Left ventricle myocardium superior (tissue), 1 donor: ENCODE measurements around the gene ATP9A. TPM values are rescaled to one million over a fixed set of nuclear protein-coding genes. Genes with fewer than 3 reads are reported as not detected.
A peak's percentile ranks its signal among the peaks of the same experiment; 100 is the strongest.
"Not testable (repeated sequence)": the region's sequence is repeated elsewhere in the genome, so short reads cannot be mapped to it uniquely, and the experiment has no call there.

Source experiments
- ATAC-seq: fragments of 200-7000 bp; cut with Tn5 transposase; one replicate; pipeline ENCODE4 v1.9.1; 2020; ENCODE audit warnings: mild to moderate bottlenecking, moderate library complexity
- DNase-seq: peaks from one replicate; pipeline ENCODE4 v3.0.0-alpha.2; 2020
- intact Hi-C: fragments of 100-400 bp; cut with micrococcal nuclease; formaldehyde crosslinking; loops from one replicate; pipeline ENCODE4 v1.11.0; 2022
- total RNA-seq: library from RNA; stranded (reverse); fragmentation: NEBNext Ultra II Directional; extraction: Animal tissue kit (Norgen Biotek cat#: 25700); gene quantifications from one replicate; pipeline ENCODE4 v1.2.1, GENCODE V29; 2021
- donor health status: DM: no; HTN: yes; CAD: no; lungs with severe emphysema.

The ATP9A gene
- total RNA-seq, 1 donor from 2014 or later: 21.2 TPM

DNA sequence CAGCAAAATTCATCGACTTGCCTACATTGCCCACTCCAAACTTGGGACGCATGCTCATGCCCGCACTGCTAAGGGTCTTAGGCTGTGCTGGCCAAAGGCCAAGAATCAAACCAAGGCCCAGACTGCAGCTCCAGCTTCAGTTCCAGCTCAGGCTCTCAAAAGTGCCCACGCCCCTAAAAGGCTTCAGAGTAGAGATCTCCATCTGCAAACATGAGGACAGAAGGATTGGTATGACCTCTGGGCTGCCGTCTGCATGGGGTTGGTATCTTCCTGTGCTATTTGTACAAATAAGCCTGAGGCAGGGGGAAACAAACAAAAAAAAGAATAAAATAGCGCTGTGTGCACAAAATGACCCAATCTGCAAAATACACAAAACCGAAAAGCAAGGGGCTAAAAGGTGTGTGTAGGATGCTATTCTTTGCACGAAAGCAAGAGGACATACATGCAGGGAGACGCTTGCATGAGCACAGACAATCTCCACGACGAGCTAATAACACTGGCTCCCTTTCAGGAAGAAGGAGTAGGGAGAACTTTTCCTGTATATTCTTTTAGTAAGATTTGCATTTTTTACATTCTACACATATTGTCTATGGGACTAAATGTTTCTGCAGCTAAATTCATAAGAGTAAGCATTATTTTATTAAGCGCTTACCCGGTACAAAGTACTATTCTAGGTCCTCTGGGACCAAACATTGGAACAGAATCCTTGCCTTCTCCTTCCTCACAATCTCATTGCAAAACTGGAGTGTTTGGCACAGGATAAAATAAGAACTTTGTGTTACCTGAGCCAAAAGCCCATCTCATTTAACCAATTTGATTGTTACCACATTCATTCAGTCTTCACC is 33.1 kb downstream of the ATP9A start:
- intact Hi-C loops: no loop called here
- ATAC-seq (no peak), DNase-seq (no peak)

DNA sequence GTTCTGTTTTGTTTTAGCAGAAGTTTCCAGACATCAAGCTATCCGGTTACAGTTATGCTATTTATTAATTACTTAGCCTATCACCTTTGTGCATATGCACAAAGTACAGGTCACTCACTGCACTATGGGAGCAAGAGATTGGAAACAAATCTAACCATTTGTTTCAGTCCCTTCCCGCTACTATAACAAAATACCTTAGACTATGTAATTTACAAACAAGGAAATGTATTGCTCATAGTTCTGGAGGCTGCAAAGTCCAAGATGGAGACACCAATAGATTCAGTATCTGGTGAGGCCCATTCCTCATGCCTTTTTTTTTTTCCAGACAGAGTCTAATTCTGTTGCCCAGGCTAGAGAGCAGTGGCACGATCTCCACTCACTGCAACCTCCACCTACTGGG is 35.1 kb downstream of the ATP9A start:
- DNase-seq (no peak), ATAC-seq (no peak)
- intact Hi-C loops: no loop called here

DNA sequence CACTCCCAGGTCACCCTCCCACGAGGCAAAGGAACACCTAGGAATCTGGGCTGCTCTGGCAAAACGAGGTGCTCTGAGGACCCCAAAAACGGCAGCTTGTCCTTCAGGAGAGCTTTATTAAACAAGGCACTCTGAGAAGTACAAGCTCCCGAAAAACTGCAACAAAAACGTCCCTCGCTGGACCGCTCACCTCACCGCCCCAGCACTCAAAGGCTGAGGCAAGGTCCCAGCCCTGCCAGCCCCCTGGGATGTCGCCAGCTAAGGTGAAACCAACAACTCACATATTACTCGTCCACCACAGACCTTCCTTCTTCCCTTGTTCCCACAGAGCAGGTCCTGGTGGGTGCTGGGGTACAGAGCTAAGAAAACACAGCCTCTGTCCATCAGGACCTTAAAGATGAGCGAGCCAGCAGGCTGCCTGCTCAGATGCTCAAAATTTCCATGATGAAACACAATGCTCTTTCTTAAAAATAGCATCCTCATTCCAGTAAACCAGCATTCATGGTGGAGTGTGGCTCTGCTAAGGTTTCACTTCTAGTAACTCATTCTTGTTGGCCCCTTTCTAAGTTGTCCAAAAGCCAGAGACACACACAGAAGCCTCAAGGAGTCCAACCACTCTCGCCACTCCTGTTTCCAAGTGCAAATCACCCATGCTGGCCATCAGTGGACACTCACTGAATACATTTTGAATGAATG is 35.9 kb downstream of the ATP9A start:
- DNase-seq (no peak), ATAC-seq (peak; percentile 74)
- intact Hi-C loops: no loop called here

DNA sequence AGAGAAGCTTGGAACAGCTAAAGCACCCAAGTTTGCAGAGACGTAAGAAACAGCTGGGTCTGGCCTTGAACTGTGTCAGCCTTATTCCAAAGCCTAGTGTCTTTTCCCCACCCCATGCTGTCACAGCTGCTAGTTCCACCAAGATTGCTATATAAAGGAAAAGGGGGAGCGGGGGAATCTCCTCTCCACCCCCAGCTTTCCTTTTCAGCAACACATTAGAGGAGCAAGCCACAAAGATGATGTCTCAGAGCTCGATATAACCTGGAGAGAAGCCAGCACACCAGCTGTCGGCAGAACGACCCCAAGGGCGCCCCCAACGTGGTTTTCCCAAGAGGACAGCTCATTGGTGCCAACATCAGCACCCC is 36.5 kb downstream of the ATP9A start:
- peak; percentile 66 for ATAC-seq
- no peak for DNase-seq
- intact Hi-C loops: no loop called here

DNA sequence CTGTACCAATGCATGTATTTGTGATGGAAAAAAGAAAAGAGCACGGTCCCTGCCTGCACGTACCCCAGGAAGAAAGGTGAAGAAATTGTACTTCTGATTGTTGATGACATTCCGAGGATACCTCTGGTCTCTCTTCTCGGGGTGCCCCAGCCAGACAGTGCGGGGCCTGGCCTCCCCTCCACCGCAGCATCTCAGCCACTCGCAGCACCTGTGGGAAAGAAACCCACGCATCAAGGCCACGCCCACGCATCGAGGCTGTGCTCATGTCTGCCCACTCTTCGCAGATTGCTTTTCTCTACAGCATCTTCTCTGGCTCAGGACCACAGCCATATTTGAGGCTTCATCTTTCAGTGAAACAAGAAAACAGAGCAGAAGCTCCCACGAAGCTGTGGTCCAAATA is 38.4 kb downstream of the ATP9A start:
- no peak for DNase-seq
- intact Hi-C loops: no loop called here
- no peak for ATAC-seq

DNA sequence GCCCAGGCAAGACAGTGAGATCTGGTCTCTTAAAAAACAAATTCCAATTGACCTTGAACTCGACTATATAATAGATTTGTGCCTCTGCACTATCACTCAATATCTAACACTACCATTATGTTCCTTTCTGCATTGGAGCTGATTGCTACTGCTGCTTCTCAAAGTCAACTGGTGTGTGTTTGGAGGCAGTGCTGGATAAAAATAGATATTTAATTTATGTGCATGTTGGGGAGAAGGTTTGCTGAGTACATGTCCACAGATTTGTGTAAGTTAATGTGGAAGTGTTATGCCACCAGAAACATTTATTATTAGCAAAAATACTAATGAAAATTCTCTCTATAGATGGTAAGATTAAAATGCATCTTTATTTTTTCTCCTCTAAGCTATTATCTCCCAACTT is 39.5 kb downstream of the ATP9A start:
- no peak for ATAC-seq
- intact Hi-C loops: no loop called here
- DNase-seq: no peak

DNA sequence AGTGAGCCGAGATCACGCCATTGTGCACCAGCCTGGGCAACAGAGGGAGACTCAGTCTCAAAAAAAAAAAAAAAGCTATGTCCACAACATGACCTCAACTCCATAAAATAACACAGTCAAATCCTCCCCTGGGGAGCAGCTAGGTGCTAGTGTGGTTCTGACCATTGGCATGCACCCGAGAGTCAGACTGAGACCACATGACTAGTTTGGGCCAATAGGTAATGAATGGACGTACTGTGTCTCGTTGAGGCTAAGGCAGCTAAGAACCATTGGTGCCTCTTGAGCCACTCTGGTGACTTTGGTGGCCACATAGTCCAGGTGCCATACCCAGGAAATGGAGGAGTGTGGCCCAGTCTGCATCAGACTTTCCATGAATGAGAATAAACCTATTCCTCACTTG is 40.3 kb downstream of the ATP9A start:
- no peak for ATAC-seq
- DNase-seq: no peak
- intact Hi-C loops: no loop called here

DNA sequence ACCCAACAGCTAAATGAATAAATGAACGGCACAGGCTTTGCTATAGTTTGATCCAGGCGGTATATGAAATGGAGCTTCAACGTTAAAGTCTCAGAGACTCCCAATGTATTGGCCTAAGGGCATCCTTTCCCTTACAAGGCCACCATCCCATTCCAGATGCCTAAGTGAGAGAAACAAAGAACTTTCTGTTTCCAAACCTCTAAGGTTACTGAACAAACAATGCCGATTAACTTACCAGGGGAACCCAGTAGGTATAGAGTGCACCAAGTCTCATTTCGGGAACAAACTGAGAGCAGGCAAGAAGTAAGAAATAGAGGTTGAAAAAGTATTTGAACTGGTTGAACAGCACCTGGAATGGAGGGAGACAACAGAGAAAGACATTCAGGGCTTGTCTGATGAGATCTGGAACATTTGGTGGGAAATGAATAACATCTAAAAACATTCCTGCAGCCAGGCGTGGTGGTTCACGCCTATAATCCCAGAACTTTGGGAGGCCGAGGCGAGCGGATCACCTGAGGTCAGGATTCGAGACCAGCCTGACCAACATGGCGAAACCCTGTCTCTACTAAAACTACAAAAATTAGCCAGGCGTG is 42.5 kb downstream of the ATP9A start:
- ATAC-seq (no peak), DNase-seq (no peak)
- intact Hi-C loops: no loop called here

DNA sequence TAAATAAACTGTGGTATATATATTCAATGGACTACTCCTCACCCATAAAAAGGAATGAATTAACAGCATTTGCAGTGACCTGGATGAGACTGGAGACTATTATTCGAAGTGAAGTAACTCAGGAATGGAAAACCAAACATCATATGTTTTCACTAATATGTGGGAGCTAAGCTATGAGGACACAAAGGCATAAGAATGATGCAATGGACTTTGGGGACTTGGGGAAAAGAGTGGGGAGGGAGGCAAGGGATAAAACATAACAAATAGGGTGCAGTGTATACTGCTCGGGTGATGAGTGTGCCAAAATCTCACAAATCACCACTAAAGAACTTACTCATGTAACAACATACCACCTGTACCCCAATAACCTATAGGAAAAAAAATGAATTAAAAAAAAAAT is 45.2 kb downstream of the ATP9A start:
- intact Hi-C loops, ATAC-seq, DNase-seq: not testable (repeated sequence)

DNA sequence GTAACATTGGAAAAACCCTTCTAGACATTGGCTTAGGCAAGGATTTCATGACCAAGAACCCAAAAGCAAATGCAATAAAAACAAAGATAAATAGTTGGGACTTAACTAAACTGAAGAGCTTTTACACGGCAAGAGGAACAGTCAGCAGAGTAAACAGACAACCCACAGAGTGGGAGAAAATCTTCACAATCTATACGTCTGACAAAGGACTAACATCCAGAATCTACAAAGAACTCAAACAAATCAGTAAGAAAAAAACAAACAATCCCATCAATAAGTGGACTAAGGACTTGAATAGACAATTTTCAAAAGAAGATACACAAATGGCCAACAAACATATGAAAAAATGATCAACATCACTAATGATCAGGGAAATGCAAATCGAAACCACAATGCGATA is 45.9 kb downstream of the ATP9A start:
- ATAC-seq, intact Hi-C loops, DNase-seq: not testable (repeated sequence)

DNA sequence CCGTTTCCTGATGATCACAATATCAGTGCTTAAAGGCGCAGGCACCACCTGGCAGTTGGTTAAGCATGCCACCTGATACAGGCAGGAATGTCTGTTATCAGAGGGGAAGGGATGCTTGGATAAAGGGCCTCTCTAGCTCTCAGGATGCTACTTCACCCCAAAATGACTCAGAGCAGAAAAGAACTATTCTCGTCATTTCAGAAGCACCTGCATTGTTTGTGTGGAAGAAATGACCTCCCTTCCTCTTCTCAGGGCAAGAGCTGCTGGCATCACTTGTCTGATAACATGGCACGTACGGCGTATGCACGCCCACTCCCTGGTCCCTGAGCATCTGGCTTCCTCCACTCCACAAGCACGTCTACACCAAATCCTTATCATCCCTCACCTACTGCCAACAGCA is 47.3 kb downstream of the ATP9A start:
- intact Hi-C loops: no loop called here
- DNase-seq: no peak
- no peak for ATAC-seq

DNA sequence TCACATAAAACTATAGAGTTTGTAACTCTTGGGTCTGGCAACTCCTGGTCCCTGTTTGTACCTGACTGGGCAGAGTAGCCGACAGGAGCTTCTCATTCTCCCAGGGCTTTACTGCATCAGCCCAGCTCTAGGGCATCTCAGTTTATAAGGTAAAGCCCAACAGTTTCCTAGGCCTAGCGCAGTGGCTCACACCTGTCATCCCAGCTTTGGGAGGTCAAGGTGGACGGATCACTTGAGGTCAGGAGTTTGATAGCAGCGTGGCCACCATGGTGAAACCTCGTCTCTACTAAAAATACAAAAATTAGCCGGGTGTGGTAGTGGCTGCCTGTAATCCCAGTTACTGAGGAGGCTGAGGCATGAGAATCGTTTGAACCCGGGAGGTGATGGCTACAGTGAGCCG is 47.8 kb downstream of the ATP9A start:
- DNase-seq: no peak
- intact Hi-C loops: no loop called here
- no peak for ATAC-seq

DNA sequence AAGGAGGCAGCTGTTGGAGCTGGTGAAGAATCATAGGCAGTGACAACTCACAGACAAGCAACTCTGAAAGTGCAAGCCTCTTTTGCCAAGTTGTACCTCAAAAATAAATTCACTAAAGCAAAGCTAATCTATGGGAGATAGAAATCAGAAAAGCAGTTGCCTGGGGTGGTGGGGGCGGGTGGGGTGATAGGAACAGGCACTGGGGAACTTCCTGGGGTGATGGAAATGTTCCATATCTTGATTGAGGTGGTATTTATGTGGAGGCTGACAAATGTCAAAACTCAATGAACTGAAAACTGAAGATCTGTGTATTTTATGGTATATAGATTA is 52.4 kb downstream of the ATP9A start:
- DNase-seq (no peak), ATAC-seq (no peak)
- intact Hi-C loops: no loop called here

DNA sequence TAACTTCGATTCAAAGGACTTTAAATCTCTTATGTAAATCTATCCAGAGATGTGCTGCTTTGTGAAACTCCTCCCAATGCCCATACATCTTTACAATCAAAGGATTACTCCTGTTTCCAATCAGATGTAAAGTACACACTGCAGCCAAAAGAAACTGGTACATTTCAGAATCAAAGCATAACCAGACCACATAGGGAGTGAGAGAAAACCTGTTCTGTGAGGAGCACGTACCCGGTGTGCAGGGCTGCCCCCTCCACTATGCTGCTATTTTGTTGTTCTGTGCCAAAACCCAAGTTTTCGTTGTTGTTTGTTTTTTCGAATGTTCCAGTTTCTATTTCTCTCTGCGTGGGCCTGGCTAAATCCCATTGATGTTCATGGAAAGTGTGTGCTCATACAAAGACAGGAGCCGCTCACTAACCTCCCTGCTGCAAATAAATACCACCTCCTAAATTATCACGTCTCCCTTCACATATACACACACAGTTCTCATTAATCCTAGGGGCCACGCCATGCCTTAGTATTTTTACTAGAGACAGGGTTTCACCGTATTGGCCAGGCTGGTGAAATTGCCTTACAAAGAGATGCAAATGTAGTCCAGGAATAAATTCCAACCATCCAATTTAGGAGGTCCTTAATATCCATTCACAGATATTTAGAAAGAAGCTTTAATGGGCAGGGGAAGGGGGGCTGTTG is 52.9 kb downstream of the ATP9A start:
- intact Hi-C loops: no loop called here
- ATAC-seq: no peak
- no peak for DNase-seq

DNA sequence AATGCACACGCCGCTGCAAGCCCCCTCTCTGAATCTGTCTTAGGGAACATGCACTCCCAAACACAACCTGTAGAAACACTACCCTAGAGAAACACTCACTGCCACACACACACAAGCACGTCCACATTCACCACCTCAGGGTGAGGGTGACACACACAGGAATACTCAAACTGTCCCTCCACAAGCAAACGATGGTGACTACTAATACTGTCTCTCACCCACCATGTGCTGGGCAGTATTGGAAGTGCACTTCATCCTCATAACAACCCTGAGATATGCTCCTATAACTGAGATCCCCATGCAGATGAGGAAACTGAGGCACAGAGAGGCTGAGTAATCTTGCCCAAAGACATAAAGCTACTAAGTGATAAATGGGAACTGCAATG is 55.0 kb downstream of the ATP9A start:
- intact Hi-C loops: no loop called here
- no peak for DNase-seq
- no peak for ATAC-seq

DNA sequence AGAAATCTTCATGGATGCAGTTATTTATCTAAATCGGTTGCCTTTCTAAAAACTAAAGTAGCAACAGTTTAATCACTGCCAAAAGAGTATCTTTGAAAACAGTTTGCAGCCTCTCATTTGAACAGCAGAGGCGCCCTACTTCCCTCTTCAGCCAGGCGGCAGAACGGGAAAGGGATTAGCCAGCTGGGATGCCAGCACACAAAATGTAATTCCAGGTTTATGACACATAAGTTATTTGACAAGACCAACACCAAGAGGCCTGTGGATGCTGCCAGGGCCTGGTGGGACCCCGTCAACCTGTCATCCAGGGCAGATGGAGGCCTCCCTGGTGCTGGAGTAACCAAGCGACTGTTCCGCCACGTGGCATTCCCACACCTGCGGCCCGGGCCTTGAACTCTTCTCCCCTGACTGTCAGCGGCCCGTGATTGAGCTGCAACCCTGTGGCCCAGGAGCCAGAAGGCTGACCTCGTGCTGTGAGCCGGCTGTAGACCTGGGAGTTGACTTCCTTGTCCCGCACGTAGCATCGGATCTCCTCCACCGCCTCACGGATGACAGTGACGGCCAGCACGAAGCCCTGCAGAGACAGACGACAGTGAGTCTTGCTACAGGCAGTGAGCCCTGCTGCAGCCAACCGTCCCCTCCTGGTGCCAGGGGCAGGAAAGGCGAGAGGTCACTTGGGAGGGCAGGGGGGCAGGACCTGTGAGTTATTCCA is 55.5 kb downstream of the ATP9A start:
- no peak for ATAC-seq
- intact Hi-C loops: no loop called here
- DNase-seq: no peak

DNA sequence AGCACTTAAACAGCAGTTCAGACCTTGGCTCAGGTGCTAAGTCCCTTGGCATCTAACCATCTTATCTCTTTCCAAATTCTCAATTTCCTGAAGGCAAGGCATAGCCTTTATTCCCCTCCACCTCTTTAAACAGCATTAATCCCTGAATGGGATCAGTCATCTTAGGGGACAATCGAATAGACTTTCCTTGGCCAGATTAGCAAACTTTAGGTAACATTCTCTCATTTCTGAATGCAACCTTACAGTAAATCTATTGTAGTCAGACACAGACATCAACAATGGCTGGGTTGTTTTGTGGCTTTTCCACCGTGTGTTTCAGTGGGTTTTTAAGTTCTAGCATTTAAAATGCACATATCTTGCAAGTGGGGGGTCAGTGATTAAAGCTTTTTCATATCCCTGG is 56.8 kb downstream of the ATP9A start:
- ATAC-seq (no peak), DNase-seq (no peak)
- intact Hi-C loops: no loop called here

DNA sequence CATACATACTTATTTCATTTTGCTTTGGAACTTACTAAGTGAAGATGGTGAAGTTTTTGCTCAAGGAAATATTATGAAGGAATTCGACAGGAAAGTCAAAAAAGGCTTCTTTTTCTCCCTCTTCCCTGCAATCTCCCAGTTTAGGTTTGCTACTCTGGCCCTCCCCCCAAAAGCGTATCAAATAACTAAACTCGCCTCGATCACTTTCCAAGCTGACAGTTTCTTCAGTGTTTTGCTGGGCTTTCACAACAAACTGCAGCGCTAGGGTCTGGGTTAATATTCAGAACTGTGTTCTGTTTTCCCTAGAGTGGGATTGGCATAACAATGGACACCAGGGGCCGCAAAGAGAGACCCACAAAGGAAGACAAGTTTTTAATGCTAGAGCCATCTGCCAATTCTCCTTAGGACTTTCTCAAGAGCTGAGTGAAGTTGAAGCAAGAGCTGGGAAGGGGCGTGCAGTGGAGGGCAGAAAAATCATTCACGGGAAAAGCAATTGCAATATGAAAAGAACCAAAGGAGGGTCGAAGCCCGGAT is 57.8 kb downstream of the ATP9A start:
- DNase-seq: no peak
- intact Hi-C loops: no loop called here
- no peak for ATAC-seq

DNA sequence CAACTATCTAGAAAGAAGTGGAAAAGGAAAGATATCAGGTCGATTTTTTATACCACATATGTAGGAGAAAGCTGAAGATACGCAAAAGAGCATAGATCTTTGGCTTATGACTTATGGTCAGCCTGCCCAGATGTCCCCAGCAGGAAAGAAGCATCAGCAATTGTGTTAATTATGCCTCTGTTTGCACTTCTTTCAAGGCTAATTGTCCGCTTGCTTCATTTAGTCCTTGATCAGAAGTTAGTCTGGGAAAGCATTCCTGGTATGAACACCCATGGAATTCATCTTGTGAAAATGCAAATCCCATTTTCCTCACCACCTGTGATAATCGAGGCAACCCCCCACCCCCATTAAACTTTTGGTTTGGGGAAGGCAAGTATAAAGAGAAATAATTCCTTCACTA is 62.8 kb downstream of the ATP9A start:
- intact Hi-C loops: no loop called here

More for the DNA sequence above, 62.8 kb downstream of the ATP9A start:
- no peak for ATAC-seq
- no peak for DNase-seq
